ENCODE results near the gene CLOCK. TPM values are rescaled to one million over a fixed set of nuclear protein-coding genes. Genes with fewer than 3 reads are reported as not detected.

Gene CLOCK
- total and polyA plus RNA-seq, 2 of the 8 experiments (the other 6 are each of a cell fraction or from before 2014, with no cell fraction given): 7.7 to 24.2 TPM

GRCh38 chr4:55445921-55446577 is 100.7 kb downstream of the CLOCK start:
- H4K91ac ChIP-seq (replicated peaks; ENCODE audit: insufficient read length, low read length): no peak overlapping the region
- no peak overlapping the region for H3K9ac ChIP-seq (replicated peaks in 1 of 4; ENCODE audit: extremely low read depth in 1 of 4, low read depth in 3 of 4, low read length in 3 of 4)
- no peak overlapping the region for H4K5ac ChIP-seq (ENCODE audit: insufficient read length, low read depth, low read length)
- H3K4me3 ChIP-seq (ENCODE audit: extremely low read depth in 1 of 4, insufficient read depth in 2 of 4, low read depth in 3 of 4, low read length in 4 of 4): no peak overlapping the region
- ChIA-PET POLR2A (ENCODE audit: partially characterized antibody) (interaction anchor here (0.8 kb wide), 1 partner anchor 15 kb away, joined by 3 read pairs; no protein-coding TSS in a partner anchor), CTCF (ENCODE audit: partially characterized antibody) (interaction anchor here (0.6 to 2.1 kb wide), 16 partner anchors 9 to 733 kb away, joined by 3 to 10 read pairs (median 4); no protein-coding TSS in a partner anchor)
- no peak overlapping the region for H3K4ac ChIP-seq (replicated peaks; ENCODE audit: insufficient read length, low read depth, low read length)
- H3K79me2 ChIP-seq (ENCODE audit: control insufficient read depth in 1 of 2, insufficient read depth in 2 of 2, low read length in 2 of 2): no peaks in the 10 kb centered on the region
- H3K27ac ChIP-seq (ENCODE audit: low read depth, low read length): no peak overlapping the region
- no peak overlapping the region for H2BK20ac ChIP-seq (ENCODE audit: low read length)
- H3K4me1 ChIP-seq (replicated peaks in 1 of 4; ENCODE audit: control insufficient read depth in 3 of 4, insufficient read depth in 4 of 4, low read length in 3 of 4): no peaks in the 10 kb centered on the region
- H3K36me3 ChIP-seq (ENCODE audit: control insufficient read depth in 2 of 4, insufficient read depth in 4 of 4, low read length in 3 of 4): peaks cover 6 to 53% (median 26%) of the 10 kb centered on the region in 4 experiments; a peak in 7 of 8 replicates
- no peak overlapping the region for H2BK15ac ChIP-seq (ENCODE audit: low read length)
- no peak overlapping the region for H3K56ac ChIP-seq (replicated peaks; ENCODE audit: insufficient read length, low read depth, low read length)
- WGBS, 2 experiments (ENCODE audit: extremely low coverage in 1 of 2, insufficient coverage in 1 of 2, insufficient read length in 1 of 2, insufficient replicate concordance in 2 of 2, low coverage in 1 of 2, low lambda C conversion rate in 2 of 2, missing lambda C conversion rate in 1 of 2): 96% methylated on average over 2 of the region's 2 CpGs; no CpG with 5 or more reads in 1 of the 2 experiments
- FAIRE-seq (no peak), DNase-seq (ENCODE audit: low read depth in 1 of 2, low spot score in 2 of 2) (no peak)
- no peak overlapping the region for H2BK12ac ChIP-seq (ENCODE audit: low read depth, low read length)
- no peaks in the 10 kb centered on the region for H3K79me1 ChIP-seq (ENCODE audit: low read depth, low read length)
- no peak overlapping the region for H4K8ac ChIP-seq (ENCODE audit: extremely low read depth, insufficient read depth, low read length)
- no peak overlapping the region for H3K14ac ChIP-seq (ENCODE audit: insufficient read length)
- H3K9me3 ChIP-seq (ENCODE audit: insufficient read depth in 2 of 2, low read depth in 1 of 2, low read length in 1 of 2): no peaks in the 10 kb centered on the region
- no peak for TF ChIP-seq CEBPB (IDR thresholded peaks at IDR 0.05; ENCODE audit: low read depth, low read length)
- TF ChIP-seq GABPA (IDR thresholded peaks at IDR 0.05; ENCODE audit: borderline replicate concordance, insufficient read depth, low read length): no peak
- TF ChIP-seq CTBP2 (IDR thresholded peaks at IDR 0.05; ENCODE audit: borderline replicate concordance, insufficient read depth, insufficient read length, low read length): no peak
- no peak overlapping the region for H3K23ac ChIP-seq (ENCODE audit: insufficient read length)
- no peak overlapping the region for H2AK5ac ChIP-seq (ENCODE audit: low read depth, low read length)
- no peak overlapping the region for H2AFZ ChIP-seq (ENCODE audit: low read length)
- no peak overlapping the region for H2BK120ac ChIP-seq (replicated peaks; ENCODE audit: low read depth, low read length)
- H3K18ac ChIP-seq (ENCODE audit: extremely low read depth, low read length): no peak overlapping the region
- no peaks in the 10 kb centered on the region for H3K23me2 ChIP-seq (ENCODE audit: low read depth, low read length)
- H4K20me1 ChIP-seq (replicated peaks in 1 of 2; ENCODE audit: control insufficient read depth in 1 of 2, insufficient read depth in 2 of 2, low read length in 2 of 2): no peaks in the 10 kb centered on the region
- no peaks in the 10 kb centered on the region for H3K27me3 ChIP-seq (replicated peaks in 1 of 4; ENCODE audit: control insufficient read depth in 3 of 4, extremely low read depth in 1 of 4, insufficient read depth in 3 of 4, low read length in 3 of 4)
- H3K4me2 ChIP-seq (ENCODE audit: insufficient read depth in 1 of 2, low read depth in 2 of 2, low read length in 2 of 2): no peak overlapping the region
- no peak overlapping the region for H2BK5ac ChIP-seq (ENCODE audit: low read depth, low read length)

All from H1 (cell line).